Chondrocyte (in vitro differentiated cells): ENCODE results near the gene ALPI. TPM values are rescaled to one million over a fixed set of nuclear protein-coding genes. Genes with fewer than 3 reads are reported as not detected.

Source experiments
- DNase-seq: peaks from one replicate; pipeline ENCODE4 v3.0.0; 2021; ENCODE audit warnings: mixed read lengths, low spot score
- H3K27ac Mint-ChIP-seq: one replicate; pipeline ENCODE4 v1.8.0; 2021; ENCODE audit warnings: mild to moderate bottlenecking, moderate library complexity, mixed read lengths; ENCODE audit not compliant: unreplicated experiment
- H3K27me3 Mint-ChIP-seq: 2 replicates; pipeline ENCODE4 v1.8.0; 2021; ENCODE audit warnings: low read depth, mixed read lengths
- H3K36me3 Mint-ChIP-seq: 2 replicates; pipeline ENCODE4 v1.8.0; 2021; ENCODE audit warnings: low read depth, mixed read lengths
- H3K4me1 Mint-ChIP-seq: 2 replicates; pipeline ENCODE4 v1.8.0; 2021; ENCODE audit warnings: low read depth, mild to moderate bottlenecking, mixed read lengths
- H3K4me3 Mint-ChIP-seq: one replicate; pipeline ENCODE4 v1.8.0; 2021; ENCODE audit warnings: mild to moderate bottlenecking, moderate library complexity, mixed read lengths; ENCODE audit not compliant: unreplicated experiment
- H3K9me3 Mint-ChIP-seq: 2 replicates; pipeline ENCODE4 v1.8.0; 2021; ENCODE audit warnings: low read depth, mixed read lengths
- CTCF ChIP-seq: fragments of 200-600 bp; sonication (generic); IDR thresholded peaks from 2 replicates; pipeline ENCODE4 v1.5.0; 2021; ENCODE audit warnings: antibody characterized with exemption, mild to moderate bottlenecking, moderate library complexity
- total RNA-seq: library from RNA; stranded (reverse); gene quantifications from 3 replicates; pipeline ENCODE4 v1.2.1, GENCODE V29; 2021

ALPI gene
- total RNA-seq, 1 donor from 2014 or later, result not detected

DNA sequence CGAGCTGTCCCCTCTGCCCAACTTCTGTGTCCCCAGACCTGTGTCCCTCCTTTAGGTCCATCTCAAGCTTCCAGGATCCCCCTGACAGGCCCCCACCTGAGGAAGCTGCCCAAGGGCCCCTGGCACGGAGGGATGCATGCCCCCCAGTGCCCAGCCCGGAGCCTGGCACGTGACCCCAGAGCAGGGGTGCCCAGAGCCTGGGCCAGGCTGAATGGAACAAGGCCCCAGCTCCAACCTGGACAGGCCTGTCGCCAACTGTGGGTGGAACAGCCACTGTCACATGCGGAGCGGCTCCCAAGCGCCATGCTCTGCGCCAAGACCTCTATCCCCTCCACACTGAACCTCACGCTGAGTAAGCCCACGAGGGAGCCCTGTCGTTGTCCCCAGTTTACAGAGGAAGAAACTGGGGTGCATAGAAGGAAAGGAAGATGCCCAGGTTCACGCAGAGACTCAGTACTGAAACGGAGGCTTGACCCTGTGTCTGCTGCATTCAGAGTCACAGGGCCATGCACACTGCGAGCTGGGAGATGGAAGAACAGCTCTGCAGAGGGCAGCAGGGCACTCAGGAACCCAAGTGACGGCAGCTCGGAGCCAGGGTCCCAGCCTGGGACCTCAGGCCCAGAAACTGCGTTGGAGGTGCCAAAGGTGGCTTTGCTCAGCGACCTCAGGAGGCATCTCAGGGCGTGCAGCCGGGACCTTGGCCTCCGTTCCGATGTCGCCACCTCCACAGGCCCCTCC lies 37.2 kb downstream of the ALPI start:
- no peak overlapping the region for H3K4me3 Mint-ChIP-seq
- no peaks in the 10 kb centered on the region for H3K9me3 Mint-ChIP-seq
- no peak overlapping the region for H3K27ac Mint-ChIP-seq
- H3K27me3 Mint-ChIP-seq, result peaks cover 15% of the 10 kb centered on the region
- peak; percentile 72 for DNase-seq
- TF ChIP-seq CTCF, result no peak
- H3K36me3 Mint-ChIP-seq, result no peaks in the 10 kb centered on the region
- no peaks in the 10 kb centered on the region for H3K4me1 Mint-ChIP-seq

GRCh38 chr2:232493701-232494474 lies 37.9 kb downstream of the ALPI start:
- H3K27me3 Mint-ChIP-seq, result peaks cover 15% of the 10 kb centered on the region
- no peaks in the 10 kb centered on the region for H3K36me3 Mint-ChIP-seq
- no peaks in the 10 kb centered on the region for H3K4me1 Mint-ChIP-seq
- no peak overlapping the region for H3K4me3 Mint-ChIP-seq
- DNase-seq, result peak; percentile 72
- H3K27ac Mint-ChIP-seq, result no peak overlapping the region
- no peak for TF ChIP-seq CTCF
- no peaks in the 10 kb centered on the region for H3K9me3 Mint-ChIP-seq

DNA sequence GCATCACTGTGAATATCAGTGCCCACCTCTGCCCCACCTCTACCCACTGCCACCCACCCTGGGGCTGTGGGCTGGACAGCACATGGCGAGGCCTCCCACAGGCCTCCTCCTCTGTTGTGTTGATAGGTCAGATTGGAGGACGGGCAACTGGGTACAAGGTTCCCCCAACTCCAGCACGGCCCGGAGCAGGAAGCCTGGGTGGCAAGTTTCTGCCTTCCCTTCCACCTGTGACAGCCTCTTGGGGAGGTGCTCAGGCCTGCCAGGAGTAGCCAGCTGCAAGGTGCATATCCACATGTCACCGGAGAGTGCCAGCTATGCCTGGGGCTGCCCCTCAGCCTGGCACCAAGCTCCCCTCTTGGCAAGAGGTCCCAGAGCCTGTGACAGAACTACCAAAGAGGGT lies 38.6 kb downstream of the ALPI start:
- no peaks in the 10 kb centered on the region for H3K36me3 Mint-ChIP-seq
- H3K27me3 Mint-ChIP-seq, result peaks cover 17% of the 10 kb centered on the region
- no peak overlapping the region for H3K4me3 Mint-ChIP-seq
- H3K4me1 Mint-ChIP-seq, result no peaks in the 10 kb centered on the region
- TF ChIP-seq CTCF, result no peak
- H3K27ac Mint-ChIP-seq, result no peak overlapping the region
- no peak for DNase-seq
- no peaks in the 10 kb centered on the region for H3K9me3 Mint-ChIP-seq

DNA sequence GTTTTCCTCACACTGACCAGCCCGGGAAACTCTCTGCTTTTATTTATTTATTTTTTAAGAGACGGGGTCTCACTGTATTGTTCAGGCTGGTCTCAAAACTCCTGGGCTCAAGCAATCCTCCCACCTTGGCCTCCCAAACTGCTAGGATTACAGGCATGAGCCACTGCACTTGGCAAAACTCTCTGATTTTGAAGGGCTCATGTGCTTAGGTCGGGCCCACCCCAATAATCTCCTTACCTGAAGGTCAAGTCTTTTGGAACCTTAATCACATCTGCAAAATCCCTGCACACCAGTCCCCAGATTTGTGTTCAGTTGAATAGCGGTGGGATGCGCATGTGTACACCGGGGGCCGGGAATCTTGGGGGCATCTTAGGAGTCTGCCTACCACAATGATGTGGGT lies 39.3 kb downstream of the ALPI start:
- Mint-ChIP-seq H3K4me1 (no peaks in the 10 kb centered on the region), H3K27ac (no peak overlapping the region), H3K27me3 (peaks cover 19% of the 10 kb centered on the region), H3K36me3 (no peaks in the 10 kb centered on the region), H3K4me3 (no peak overlapping the region), H3K9me3 (no peaks in the 10 kb centered on the region)
- DNase-seq, result no peak
- TF ChIP-seq CTCF, result no peak

DNA sequence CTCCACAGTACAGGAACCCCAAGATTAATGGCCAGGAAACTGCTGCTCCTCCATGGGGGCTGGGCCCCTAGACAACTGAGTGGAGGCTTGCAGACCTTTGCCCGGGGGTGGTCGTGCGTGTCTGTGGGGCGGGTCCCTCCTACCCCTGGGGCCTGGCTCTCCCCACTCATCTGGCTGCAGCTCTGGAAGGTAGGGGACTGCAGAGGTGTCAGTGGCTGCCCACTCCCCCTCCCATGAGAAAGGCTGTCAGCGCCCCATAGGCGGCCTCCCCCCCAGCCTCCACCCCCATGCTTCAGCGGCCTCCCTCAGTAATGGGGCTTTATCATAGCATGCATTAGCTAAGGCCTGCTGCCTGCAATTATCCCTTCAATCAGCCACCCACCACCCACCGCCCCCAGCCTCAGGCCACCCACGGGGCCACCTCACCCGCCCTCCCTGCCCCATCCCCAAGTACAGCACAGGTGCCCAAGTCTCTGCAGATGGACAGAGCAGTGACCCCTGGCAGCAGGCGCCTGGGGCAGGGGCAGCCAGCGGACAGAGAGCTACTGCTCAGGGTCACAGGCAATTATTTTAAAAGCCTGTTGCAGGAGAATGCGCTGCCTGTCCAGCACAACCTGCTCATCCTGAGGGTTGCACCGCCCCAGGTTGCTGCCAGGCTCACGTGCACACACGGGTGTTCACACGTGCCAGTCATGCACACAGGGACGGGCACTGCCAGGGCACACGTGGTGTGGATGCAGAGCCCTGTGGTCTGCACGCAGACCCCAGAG lies 40.7 kb downstream of the ALPI start:
- no peak overlapping the region for H3K27ac Mint-ChIP-seq
- H3K36me3 Mint-ChIP-seq, result no peaks in the 10 kb centered on the region
- DNase-seq, result no peak
- TF ChIP-seq CTCF, result no peak
- no peak overlapping the region for H3K4me3 Mint-ChIP-seq
- no peaks in the 10 kb centered on the region for H3K9me3 Mint-ChIP-seq
- no peaks in the 10 kb centered on the region for H3K4me1 Mint-ChIP-seq
- H3K27me3 Mint-ChIP-seq, result peaks cover 19% of the 10 kb centered on the region
